Muscle layer of duodenum (tissue), 2 donors: ENCODE measurements around the gene SLX1A.
A peak's percentile ranks its signal among the peaks of the same experiment; 100 is the strongest.
"Not testable (repeated sequence)": the region's sequence is repeated elsewhere in the genome, so short reads cannot be mapped to it uniquely, and the experiment has no call there.

Experiments used
- H3K27ac ChIP-seq: one replicate; pipeline ENCODE4 v1.7.0; 2013; ENCODE audit warnings: mild to moderate bottlenecking, low read length
- H3K27me3 ChIP-seq: one replicate; pipeline ENCODE4 v1.7.0; 2013; ENCODE audit warnings: low read depth, mild to moderate bottlenecking, control low read depth, low read length
- H3K36me3 ChIP-seq, 2 donors: one replicate each; pipeline ENCODE4 v1.7.0; 2013; ENCODE audit warnings: low read length in 2 of 2, control low read depth in 1 of 2, mild to moderate bottlenecking in 1 of 2; ENCODE audit not compliant: insufficient read depth in 2 of 2, control insufficient read depth in 1 of 2
- H3K4me1 ChIP-seq, 2 donors: one replicate each; pipeline ENCODE4 v1.7.0; 2013; ENCODE audit warnings: low read length in 2 of 2, mild to moderate bottlenecking in 2 of 2, control low read depth in 1 of 2, moderate library complexity in 1 of 2; ENCODE audit not compliant: insufficient read depth in 2 of 2, control insufficient read depth in 1 of 2
- H3K4me3 ChIP-seq, 2 donors: one replicate each; pipeline ENCODE4 v1.7.0; 2013; ENCODE audit warnings: low read length in 2 of 2, low read depth in 1 of 2, mild to moderate bottlenecking in 1 of 2
- H3K9me3 ChIP-seq, 2 donors: one replicate each; pipeline ENCODE4 v1.7.0; 2013; ENCODE audit warnings: low read length in 2 of 2, control low read depth in 1 of 2, mild to moderate bottlenecking in 1 of 2; ENCODE audit not compliant: control insufficient read depth in 1 of 2
- donor health status: healthy.

Gene SLX1A

GRCh38 chr16:30199608-30200343 lies 6.1 kb downstream of the SLX1A start:
- H3K27ac ChIP-seq, H3K27me3 ChIP-seq, H3K9me3 ChIP-seq, H3K4me3 ChIP-seq, H3K36me3 ChIP-seq, H3K4me1 ChIP-seq: not testable (repeated sequence)

GRCh38 chr16:30205541-30206236 lies 12.0 kb downstream of the SLX1A start:
- H3K36me3 ChIP-seq, H3K9me3 ChIP-seq, H3K27me3 ChIP-seq, H3K4me1 ChIP-seq, H3K27ac ChIP-seq: not testable (repeated sequence)
- H3K4me3 ChIP-seq = peak overlapping the region in 1 of 2 donors; percentile 56

GRCh38 chr16:30206252-30206651 lies 12.6 kb downstream of the SLX1A start:
- H3K36me3 ChIP-seq, H3K27me3 ChIP-seq, H3K27ac ChIP-seq, H3K9me3 ChIP-seq, H3K4me1 ChIP-seq: not testable (repeated sequence)
- H3K4me3 ChIP-seq = peak overlapping the region in 1 of 2 donors; percentile 56

- H3K27me3 ChIP-seq = not testable (repeated sequence)
Observed at GRCh38 chr16:30207063-30207704, 13.5 kb downstream of the SLX1A start.

GRCh38 chr16:30209032-30209431 lies 15.4 kb downstream of the SLX1A start:
- not testable (repeated sequence) for H3K4me3 ChIP-seq, H3K36me3 ChIP-seq, H3K4me1 ChIP-seq, H3K27me3 ChIP-seq, H3K27ac ChIP-seq, H3K9me3 ChIP-seq

More at GRCh38 chr16:30207063-30207704, 13.5 kb downstream of the SLX1A start:
- H3K36me3 ChIP-seq, H3K4me3 ChIP-seq, H3K4me1 ChIP-seq, H3K27ac ChIP-seq, H3K9me3 ChIP-seq: not testable (repeated sequence)

- H3K27me3 ChIP-seq, H3K4me3 ChIP-seq, H3K27ac ChIP-seq, H3K36me3 ChIP-seq, H3K9me3 ChIP-seq, H3K4me1 ChIP-seq: not testable (repeated sequence)
Observed at GRCh38 chr16:30211414-30211813, 17.7 kb downstream of the SLX1A start.

- H3K36me3 ChIP-seq, H3K27me3 ChIP-seq, H3K27ac ChIP-seq, H3K4me3 ChIP-seq, H3K9me3 ChIP-seq, H3K4me1 ChIP-seq: not testable (repeated sequence)
Observed at GRCh38 chr16:30217082-30217481, 23.4 kb downstream of the SLX1A start.
